Fibroblast of the conjunctiva (primary cell): Measurements from ENCODE around the gene UGT1A1.
"Not testable (repeated sequence)": the region's sequence is repeated elsewhere in the genome, so short reads cannot be mapped to it uniquely, and the experiment has no call there.

ENCODE experiments used
- DNase-seq: peaks from one replicate; pipeline ENCODE4 v3.0.0-alpha.2; 2010; ENCODE audit warnings: low read depth

The UGT1A1 gene

DNA sequence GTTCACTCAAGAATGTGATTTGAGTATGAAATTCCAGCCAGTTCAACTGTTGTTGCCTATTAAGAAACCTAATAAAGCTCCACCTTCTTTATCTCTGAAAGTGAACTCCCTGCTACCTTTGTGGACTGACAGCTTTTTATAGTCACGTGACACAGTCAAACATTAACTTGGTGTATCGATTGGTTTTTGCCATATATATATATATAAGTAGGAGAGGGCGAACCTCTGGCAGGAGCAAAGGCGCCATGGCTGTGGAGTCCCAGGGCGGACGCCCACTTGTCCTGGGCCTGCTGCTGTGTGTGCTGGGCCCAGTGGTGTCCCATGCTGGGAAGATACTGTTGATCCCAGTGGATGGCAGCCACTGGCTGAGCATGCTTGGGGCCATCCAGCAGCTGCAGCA lies at the start of gene UGT1A1:
TSS of gene UGT1A1 (plus strand) at position 228 of the 400 bp plus-strand sequence. CDS start at position 246, 18 bp downstream.
- no peak for DNase-seq

DNA sequence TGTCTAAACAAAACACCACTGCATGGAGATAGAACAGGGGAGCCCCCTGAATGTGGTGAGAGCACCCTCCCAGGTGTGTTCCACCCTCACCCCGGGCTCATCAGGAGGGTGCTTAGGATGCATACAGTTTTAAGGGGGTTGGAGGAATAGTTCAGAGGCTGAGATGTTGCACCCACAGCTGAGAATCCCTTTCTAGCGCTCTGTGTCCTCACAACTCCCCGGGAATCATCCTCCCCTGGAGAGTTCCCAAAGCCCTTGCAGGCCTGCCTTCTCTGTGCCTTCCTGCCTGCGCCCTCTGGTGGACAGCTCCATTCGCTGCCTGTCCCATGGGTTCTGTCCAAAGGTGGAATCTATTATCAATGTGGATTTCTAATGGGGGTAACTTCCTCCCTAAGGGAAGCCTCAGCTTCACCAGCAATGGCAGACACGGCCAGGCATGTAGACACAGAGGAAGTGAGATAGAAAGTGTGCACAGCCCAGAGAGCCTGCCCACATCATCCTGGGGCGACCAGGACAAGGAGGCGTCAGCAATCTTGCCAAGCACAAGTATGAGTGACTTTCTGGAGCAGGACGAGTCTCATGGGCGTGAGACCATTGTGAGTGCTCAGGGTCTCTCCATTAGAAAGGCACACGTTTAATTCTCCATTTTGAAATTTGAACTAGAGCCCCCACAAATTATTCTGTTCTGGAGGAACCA lies 48.6 kb upstream of the UGT1A1 start:
- DNase-seq = peak; percentile 43

DNA sequence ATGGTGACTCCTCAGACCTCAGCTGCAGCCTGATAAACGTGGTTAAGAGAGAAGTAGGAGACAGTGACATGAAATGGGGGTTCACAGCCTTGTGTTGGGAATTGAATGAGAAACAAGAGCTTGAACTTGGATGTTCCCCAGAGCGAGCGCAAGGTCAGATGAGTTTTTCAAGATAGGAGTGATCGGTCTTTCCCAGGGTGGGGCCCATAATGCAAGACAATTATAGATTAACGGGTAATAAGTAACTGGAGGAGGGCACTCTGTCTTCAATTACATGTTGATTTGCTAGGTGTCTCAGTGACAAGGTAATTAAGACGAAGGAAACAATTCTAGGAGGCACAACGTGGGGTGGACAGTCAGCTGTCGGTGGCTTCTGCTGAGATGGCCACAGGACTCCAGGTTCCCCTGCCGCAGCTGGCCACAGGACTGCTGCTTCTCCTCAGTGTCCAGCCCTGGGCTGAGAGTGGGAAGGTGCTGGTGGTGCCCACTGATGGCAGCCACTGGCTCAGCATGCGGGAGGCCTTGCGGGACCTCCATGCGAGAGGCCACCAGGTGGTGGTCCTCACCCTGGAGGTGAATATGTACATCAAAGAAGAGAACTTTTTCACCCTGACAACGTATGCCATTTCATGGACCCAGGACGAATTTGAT lies 47.3 kb upstream of the UGT1A1 start, which contains the start of gene UGT1A5:
TSS of gene UGT1A5 (plus strand) at position 297 of the 651 bp plus-strand sequence. CDS start at position 382, 85 bp downstream.
- no peak for DNase-seq

GRCh38 chr2:233713262-233713615 lies 46.8 kb upstream of the UGT1A1 start:
- DNase-seq = no peak

DNA sequence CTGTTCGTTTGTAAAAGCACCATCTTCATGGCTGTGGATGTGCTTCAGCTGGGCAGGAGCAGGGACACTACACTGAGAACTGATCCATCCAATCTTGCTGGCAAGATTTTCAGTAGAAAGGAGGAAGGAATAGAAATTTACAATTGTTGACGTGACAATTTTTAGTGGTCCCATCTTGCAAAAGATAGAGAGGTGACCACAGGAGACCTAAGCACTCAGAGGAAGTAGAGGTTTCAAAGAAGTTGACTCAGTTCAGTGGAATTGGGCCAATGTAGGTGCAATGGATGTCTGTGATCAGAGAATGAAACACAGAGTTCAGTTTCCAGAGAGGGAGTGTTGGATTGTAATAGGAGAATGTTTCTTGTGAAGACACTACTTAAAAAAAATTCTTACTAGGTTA lies 45.9 kb upstream of the UGT1A1 start:
- DNase-seq = no peak

GRCh38 chr2:233718552-233718951 lies 41.5 kb upstream of the UGT1A1 start, which contains the start of gene UGT1A4:
Gene UGT1A4 (plus strand): TSS chr2:233718736. CDS start chr2:233718821, 85 bp downstream.
- DNase-seq = no peak

- no peak for DNase-seq
Measured at GRCh38 chr2:233728723-233729301, 31.3 kb upstream of the UGT1A1 start, which contains the start of gene UGT1A3. Gene UGT1A3 (plus strand): TSS chr2:233729042. CDS start chr2:233729127, 85 bp downstream.

DNA sequence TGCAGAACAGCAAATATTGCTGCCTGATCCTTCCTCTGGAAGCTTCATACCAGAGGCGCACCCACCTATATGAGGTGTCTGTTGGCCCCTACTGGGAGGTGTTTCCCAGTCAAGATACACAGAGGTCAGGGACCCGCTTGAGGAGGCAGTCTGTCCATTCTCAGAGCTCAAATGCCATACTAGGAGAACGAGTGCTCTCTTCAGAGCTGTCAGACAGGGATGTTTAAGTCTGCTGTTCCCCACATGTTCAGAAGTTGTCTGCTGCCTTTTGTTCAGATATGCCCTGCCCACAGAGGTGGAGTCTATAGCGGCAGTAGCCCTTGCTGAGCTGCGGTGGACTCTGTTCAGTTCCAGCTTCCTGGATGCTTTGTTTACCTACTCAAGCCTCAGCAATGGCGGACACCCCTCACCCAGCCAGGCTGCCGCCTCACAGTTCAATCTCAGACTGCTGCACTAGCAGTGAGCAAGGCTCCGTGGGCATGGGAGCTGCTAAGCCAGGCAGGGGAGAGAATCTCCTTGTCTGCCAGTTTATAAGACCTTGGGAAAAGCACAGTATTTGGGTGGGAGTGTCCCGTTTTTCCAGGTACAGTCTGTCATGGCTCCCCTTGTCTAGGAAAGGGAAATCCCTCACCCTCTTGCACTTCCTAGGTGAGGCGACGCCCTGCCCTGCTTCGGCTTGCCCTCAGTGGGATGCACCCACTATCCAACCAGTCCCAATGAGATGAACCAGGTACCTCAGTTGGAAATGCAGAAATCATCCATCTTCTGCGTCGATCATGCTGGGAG lies 23.0 kb upstream of the UGT1A1 start:
- DNase-seq = not testable (repeated sequence)

DNA sequence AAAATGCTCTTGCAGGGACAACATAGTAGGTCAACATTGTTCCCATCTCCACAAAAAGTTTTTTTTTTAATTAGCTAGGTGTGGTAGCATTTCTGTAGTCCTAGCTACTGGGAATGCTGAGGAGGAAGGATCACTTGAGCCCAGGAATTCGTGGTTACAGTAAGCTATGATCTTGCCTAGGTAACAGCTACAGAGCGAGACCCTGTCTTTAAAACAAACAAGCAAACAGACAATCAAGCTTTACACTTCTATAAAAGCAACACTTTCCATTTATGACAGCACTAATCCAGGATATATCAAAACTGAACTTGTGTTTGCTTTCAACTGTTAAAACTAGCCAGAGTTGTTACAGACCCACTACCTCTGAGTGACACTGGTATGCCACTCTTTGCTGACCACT lies 19.2 kb upstream of the UGT1A1 start:
- no peak for DNase-seq

GRCh38 chr2:233743464-233744259 lies 16.4 kb upstream of the UGT1A1 start:
- no peak for DNase-seq

GRCh38 chr2:233745073-233745755 lies 14.9 kb upstream of the UGT1A1 start:
- DNase-seq = no peak

GRCh38 chr2:233745838-233746237 lies 14.2 kb upstream of the UGT1A1 start:
- not testable (repeated sequence) for DNase-seq

DNA sequence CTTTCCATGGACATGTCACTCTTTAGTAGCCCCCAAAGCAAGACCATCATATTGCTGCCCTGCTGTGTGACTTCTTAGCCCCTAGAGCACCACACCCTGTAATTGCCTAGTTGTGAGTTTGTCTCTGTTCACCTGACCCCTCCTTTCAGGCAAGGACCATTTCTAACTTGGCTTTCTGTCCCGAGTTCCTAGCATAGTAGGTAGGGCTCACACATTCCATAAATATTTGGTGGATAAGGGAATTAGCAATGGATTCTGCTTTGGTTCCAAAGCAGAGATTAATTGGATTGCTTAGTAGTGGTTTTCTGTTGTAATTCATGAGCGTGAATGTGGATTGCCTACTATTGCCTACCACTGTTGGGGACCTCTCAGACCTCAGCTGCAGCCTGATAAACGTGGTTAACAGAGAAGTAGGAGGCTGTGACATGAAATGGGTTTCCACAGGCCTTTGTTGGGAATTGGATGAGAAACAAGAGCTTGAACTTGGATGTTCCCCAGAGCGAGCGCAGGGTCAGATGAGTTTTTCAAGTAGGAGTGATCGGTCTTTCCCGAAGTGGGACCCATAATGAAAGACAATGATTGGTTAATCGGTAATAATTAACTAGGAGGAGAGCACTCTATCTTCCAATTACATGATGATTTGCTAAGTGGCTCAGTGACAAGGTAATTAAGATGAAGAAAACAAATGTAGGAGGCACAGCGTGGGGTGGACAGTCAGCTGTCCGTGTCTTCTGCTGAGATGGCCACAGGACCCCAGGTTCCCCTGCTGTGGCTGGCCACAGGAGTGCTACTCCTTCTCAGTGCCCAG lies 13.4 kb upstream of the UGT1A1 start:
- no peak for DNase-seq

DNA sequence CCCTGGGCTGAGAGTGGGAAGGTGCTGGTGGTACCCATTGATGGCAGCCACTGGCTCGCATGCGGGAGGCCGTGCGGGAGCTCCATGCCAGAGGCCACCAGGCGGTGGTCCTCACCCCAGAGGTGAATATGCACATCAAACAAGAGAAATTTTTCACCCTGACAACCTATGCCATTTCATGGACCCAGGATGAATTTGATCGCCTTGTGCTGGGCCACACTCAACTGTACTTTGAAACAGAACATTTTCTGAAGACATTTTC lies 12.9 kb upstream of the UGT1A1 start:
- DNase-seq = no peak

DNA sequence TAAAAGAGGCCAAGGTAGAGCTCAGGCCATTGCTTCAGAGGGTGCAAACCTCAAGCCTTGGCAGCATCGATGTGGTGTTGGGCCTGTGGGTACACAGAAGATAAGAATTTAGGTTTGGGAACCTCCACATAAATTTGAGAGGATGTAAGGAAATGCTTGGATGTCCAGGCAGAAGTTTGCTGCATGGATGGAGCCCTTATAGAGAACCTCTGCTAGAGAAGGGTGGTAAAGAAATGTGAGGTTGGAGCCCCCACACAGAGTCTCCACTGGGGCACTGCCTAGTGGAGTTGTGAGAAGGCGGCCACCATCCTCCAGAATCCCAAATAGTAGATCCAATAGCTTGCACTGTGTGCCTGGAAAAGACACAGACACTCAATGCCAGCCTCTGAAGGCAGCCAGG lies 9.4 kb upstream of the UGT1A1 start:
- not testable (repeated sequence) for DNase-seq

GRCh38 chr2:233751212-233752009 lies 8.7 kb upstream of the UGT1A1 start:
- DNase-seq = not testable (repeated sequence)

DNA sequence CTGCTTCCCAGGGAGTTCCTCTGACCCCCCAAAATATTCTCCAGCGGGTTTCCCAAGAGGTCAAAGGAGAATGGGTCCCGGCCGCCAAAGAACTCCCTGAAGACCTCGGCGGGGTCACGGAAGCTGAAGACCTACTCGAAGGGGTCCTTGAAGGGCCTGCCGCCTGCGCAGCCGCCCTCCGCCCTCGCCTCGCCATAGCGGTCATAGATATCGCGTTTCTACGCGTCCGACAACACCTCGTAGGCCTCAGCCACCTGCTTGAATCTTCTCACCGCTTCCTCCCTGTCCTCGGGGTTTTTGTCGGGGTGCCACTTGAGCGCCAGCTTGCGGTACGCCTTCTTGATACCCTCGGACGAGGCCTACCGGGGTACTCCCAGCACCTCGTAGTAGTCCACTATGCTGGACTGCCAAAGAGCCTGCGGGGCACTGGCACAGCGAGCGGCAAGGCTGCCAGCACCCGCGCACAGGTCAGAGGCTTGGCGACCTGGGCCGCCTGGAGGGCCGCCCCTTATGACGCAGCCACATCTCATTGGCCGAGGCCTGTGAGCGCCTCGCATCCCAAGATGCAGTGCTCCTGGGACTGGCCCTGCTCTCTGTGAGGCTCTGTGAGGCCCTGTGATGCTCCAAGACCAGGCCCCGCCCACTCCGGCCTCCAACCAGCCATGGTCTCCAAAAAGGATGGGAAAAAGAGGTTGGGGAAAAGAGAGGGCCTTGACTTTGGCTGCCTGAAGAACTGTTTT lies 5.0 kb upstream of the UGT1A1 start:
- DNase-seq = no peak

DNA sequence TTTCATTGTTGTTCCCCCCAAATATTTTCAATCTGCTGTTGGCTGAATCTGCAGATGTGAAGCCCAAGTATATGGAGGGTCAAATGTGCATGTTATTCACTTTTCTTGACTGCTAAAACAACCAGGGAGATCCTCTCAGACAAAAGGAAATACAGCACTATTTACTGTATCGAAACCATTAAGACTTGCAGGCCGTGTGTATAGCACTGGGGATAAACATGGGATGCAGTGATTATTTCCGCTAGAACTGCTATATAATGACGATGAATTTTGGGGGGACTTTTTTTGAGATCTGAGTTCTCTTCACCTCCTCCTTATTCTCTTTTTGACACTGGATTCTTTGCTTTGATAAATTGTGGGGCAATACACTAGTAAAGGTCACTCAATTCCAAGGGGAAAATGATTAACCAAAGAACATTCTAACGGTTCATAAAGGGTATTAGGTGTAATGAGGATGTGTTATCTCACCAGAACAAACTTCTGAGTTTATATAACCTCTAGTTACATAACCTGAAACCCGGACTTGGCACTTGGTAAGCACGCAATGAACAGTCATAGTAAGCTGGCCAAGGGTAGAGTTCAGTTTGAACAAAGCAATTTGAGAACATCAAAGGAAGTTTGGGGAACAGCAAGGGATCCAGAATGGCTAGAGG lies 3.5 kb upstream of the UGT1A1 start:
- DNase-seq = no peak
